ENCODE data around the gene PRMT7. TPM values are rescaled to one million over a fixed set of nuclear protein-coding genes. Genes with fewer than 3 reads are reported as not detected.

Gene PRMT7
- total RNA-seq, 4 donors from 2014 or later, result 11.5 to 34.9 (median 27.4) TPM

GRCh38 chr16:68290450-68290849, 20.4 kb upstream of the PRMT7 start:
- Histone ChIP-seq H3K9me3 (no peaks in the 10 kb centered on the region), H3K4me1 (peaks cover 0 to 43% (median 17%) of the 10 kb centered on the region in 3 donors), H3K27me3 (no peaks in the 10 kb centered on the region), H3K27ac (peak overlapping the region in 2 of 4 donors; percentile 35 to 63), H3K36me3 (peaks cover 0 to 78% of the 10 kb centered on the region in 2 donors), H3K4me3 (no peak overlapping the region)
- 40% methylated on average over 2 of the region's 6 CpGs; no CpG with 5 or more reads in 1 of the 2 donors for WGBS, 2 donors (ENCODE audit: low coverage in 1 of 2)
- TF ChIP-seq POLR2AphosphoS5 (IDR thresholded peaks at IDR 0.05) (no peak), EP300 (IDR thresholded peaks at IDR 0.05) (no peak)
- ATAC-seq, result no peak

- 33 to 71% methylated on average over 1 to 3 of the region's 4 CpGs for WGBS, 2 donors (ENCODE audit: low coverage in 1 of 2)
- peaks cover 0 to 85% of the 10 kb centered on the region in 2 donors for H3K36me3 ChIP-seq
- no peaks in the 10 kb centered on the region for H3K27me3 ChIP-seq
- no peak overlapping the region for H3K4me3 ChIP-seq
- H3K9me3 ChIP-seq, result no peaks in the 10 kb centered on the region
- no peak for TF ChIP-seq EP300 (IDR thresholded peaks at IDR 0.05)
- no peak for TF ChIP-seq POLR2A (IDR thresholded peaks at IDR 0.05)
- no peak for TF ChIP-seq POLR2AphosphoS5 (IDR thresholded peaks at IDR 0.05)
- no peak for TF ChIP-seq CTCF (IDR thresholded peaks at IDR 0.05)
- peaks cover 0 to 36% (median 17%) of the 10 kb centered on the region in 3 donors for H3K4me1 ChIP-seq
- no peak for ATAC-seq
- H3K27ac ChIP-seq, result no peak overlapping the region
Observed at GRCh38 chr16:68291227-68291626, 19.6 kb upstream of the PRMT7 start.

- Histone ChIP-seq H3K4me1 (peaks cover 0 to 24% (median 14%) of the 10 kb centered on the region in 3 donors), H3K36me3 (peaks cover 0 to 92% of the 10 kb centered on the region in 2 donors)
- TF ChIP-seq POLR2AphosphoS5 (IDR thresholded peaks at IDR 0.05) (no peak), CTCF (IDR thresholded peaks at IDR 0.05) (no peak)
Observed at GRCh38 chr16:68292425-68292824, 18.4 kb upstream of the PRMT7 start.

GRCh38 chr16:68296291-68296690, 14.5 kb upstream of the PRMT7 start:
- H3K27ac ChIP-seq, result no peak overlapping the region
- peaks cover 0 to 34% (median 11%) of the 10 kb centered on the region in 3 donors for H3K4me1 ChIP-seq
- peaks cover 2 to 98% of the 10 kb centered on the region in 2 donors for H3K36me3 ChIP-seq
- no peak for ATAC-seq
- no peaks in the 10 kb centered on the region for H3K27me3 ChIP-seq
- no peak overlapping the region for H3K4me3 ChIP-seq
- 79 to 83% methylated on average over 11 to 12 of the region's 12 CpGs for WGBS, 2 donors (ENCODE audit: low coverage in 1 of 2)
- no peak for TF ChIP-seq POLR2AphosphoS5 (IDR thresholded peaks at IDR 0.05)
- TF ChIP-seq POLR2A (IDR thresholded peaks at IDR 0.05), result no peak
- TF ChIP-seq EP300 (IDR thresholded peaks at IDR 0.05), result no peak
- no peak for TF ChIP-seq CTCF (IDR thresholded peaks at IDR 0.05)
- no peaks in the 10 kb centered on the region for H3K9me3 ChIP-seq

More at GRCh38 chr16:68292425-68292824, 18.4 kb upstream of the PRMT7 start:
- no peaks in the 10 kb centered on the region for H3K27me3 ChIP-seq
- no peak for ATAC-seq
- 83 to 93% methylated on average over 1 to 5 of the region's 5 CpGs for WGBS, 2 donors (ENCODE audit: low coverage in 1 of 2)
- no peak overlapping the region for H3K27ac ChIP-seq
- no peak overlapping the region for H3K4me3 ChIP-seq
- no peaks in the 10 kb centered on the region for H3K9me3 ChIP-seq

GRCh38 chr16:68296693-68297092, 14.1 kb upstream of the PRMT7 start:
- H3K36me3 ChIP-seq, result peaks cover 2 to 98% of the 10 kb centered on the region in 2 donors
- H3K9me3 ChIP-seq, result no peaks in the 10 kb centered on the region
- no peaks in the 10 kb centered on the region for H3K27me3 ChIP-seq
- H3K4me1 ChIP-seq, result peaks cover 0 to 34% (median 11%) of the 10 kb centered on the region in 3 donors
- H3K27ac ChIP-seq, result no peak overlapping the region
- ATAC-seq, result no peak
- 68% methylated on average over 4 of the region's 6 CpGs; no CpG with 5 or more reads in 1 of the 2 donors for WGBS, 2 donors (ENCODE audit: low coverage in 1 of 2)
- H3K4me3 ChIP-seq, result no peak overlapping the region
- TF ChIP-seq CTCF (IDR thresholded peaks at IDR 0.05) (no peak), POLR2A (IDR thresholded peaks at IDR 0.05) (no peak), POLR2AphosphoS5 (IDR thresholded peaks at IDR 0.05) (no peak), EP300 (IDR thresholded peaks at IDR 0.05) (no peak)

Data from gastroesophageal sphincter (tissue), 4 donors.